LNCaP clone FGC (cell line): ENCODE measurements around the gene GYS1.
A peak's percentile ranks its signal among the peaks of the same experiment; 100 is the strongest.
"Not testable (repeated sequence)": the region's sequence is repeated elsewhere in the genome, so short reads cannot be mapped to it uniquely, and the experiment has no call there.

ENCODE experiments used
- DNase-seq: peaks from one replicate; pipeline ENCODE4 v3.0.0-alpha.2; 2011; ENCODE audit warnings: low read depth
- H3K4me3 ChIP-seq: 2 replicates; pipeline ENCODE4 v1.5.1; 2011; ENCODE audit warnings: mild to moderate bottlenecking, low read depth, low read length, control low read depth
- CTCF ChIP-seq: IDR thresholded peaks from 2 replicates; pipeline ENCODE4 v1.5.1; 2012; ENCODE audit warnings: mild to moderate bottlenecking; ENCODE audit not compliant: control insufficient read depth, insufficient read depth; ENCODE audit errors: extremely low read depth

Gene GYS1

DNA sequence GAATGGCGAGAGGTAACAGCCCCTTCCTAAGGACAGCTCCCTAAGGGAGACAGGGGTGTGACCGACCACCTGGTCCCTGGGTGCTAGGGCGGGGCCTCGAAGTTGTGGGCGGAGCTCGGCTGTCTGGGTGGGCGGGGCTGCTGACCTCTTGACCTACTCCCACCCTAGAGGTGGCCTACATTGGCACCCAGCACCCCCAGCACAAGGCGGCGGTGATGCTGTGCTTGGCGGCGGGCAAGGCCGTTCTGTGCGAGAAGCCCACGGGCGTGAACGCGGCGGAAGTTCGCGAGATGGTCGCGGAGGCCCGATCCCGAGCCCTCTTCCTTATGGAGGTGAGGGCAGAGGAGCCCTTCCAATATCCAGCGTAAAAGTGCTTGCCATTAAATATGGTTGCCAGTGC is 57.2 kb downstream of the GYS1 start:
- no peak for TF ChIP-seq CTCF
- no peak for DNase-seq

GRCh38 chr19:48934837-48935236 is 58.3 kb downstream of the GYS1 start:
- H3K4me3 ChIP-seq, result no peak overlapping the region
- DNase-seq, result no peak
- no peak for TF ChIP-seq CTCF

More for the DNA sequence above, 57.2 kb downstream of the GYS1 start:
- H3K4me3 ChIP-seq, result no peak overlapping the region

DNA sequence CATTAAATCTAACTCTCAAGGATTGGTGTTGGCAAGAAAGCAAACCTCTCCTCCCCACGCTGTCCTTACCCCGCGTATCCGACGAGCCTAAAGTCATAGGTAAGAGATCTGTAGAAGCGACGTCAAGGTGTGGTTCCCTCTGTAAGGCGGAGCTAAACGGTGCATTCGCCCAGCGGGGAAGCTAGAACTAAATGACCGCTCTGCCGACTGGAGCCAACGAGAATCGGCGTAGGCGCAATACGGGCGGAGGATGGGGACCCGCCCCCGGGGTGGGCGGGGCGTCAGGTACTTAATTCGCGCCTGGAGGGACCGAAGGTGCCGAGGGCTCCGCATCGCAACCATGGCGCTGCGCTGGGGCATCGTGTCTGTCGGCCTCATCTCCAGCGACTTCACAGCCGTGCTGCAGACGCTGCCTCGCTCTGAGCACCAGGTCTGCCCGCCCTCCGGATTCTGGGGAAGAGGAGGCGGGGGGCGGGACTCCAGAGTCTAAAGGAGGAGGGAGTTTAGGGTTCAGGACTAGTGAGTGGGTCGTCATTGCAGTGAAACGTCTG is 59.7 kb downstream of the GYS1 start, which contains the start of gene DHDH:
DHDH (plus strand) TSS at position 318 of the 551 bp plus-strand sequence; CDS start at position 341, 23 bp downstream.
- peak; percentile 80 for DNase-seq
- TF ChIP-seq CTCF, result no peak
- H3K4me3 ChIP-seq, result peak within 1 kb of the TSS; percentile 50

- no peak overlapping the region for H3K4me3 ChIP-seq
- peak; percentile 80 for DNase-seq
- no peak for TF ChIP-seq CTCF
These were observed 64.7 kb downstream of the GYS1 start for GRCh38 chr19:48928164-48929025.

GRCh38 chr19:48927692-48928091 is 65.4 kb downstream of the GYS1 start:
- DNase-seq, result not testable (repeated sequence)

GRCh38 chr19:48926909-48927308 is 66.2 kb downstream of the GYS1 start:
- DNase-seq, result peak; percentile 30
- no peak overlapping the region for H3K4me3 ChIP-seq
- no peak for TF ChIP-seq CTCF

More at GRCh38 chr19:48927692-48928091, 65.4 kb downstream of the GYS1 start:
- H3K4me3 ChIP-seq, result not testable (repeated sequence)

DNA sequence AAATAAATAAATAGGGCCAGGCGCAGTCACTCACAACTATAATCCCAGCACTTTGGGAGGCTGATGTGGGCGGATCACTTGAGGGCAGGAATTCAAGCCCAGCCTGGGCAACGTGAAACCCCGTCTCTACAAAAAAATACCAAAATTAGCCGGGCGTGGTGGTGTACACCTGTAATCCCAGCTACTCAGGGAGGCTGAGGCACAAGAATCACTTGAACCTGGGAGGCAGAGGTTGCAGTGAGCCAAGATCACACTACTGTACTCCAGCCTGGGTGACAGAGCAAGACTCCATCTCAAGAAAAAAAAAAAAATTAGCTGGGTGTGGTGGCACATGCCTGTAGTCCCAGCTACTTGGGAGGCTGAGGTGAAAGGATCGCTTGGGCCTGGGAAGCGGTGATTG is 67.2 kb downstream of the GYS1 start:
- H3K4me3 ChIP-seq, DNase-seq: not testable (repeated sequence)
